DMS114 treated with DMSO at 0.1 percent for 48 hours (cell line): Measurements from ENCODE around the gene ALOXE3.
"Not testable (repeated sequence)": the region's sequence is repeated elsewhere in the genome, so short reads cannot be mapped to it uniquely, and the experiment has no call there.

Experiments
- DNase-seq: peaks from one replicate; lab custom pipeline; 2025; ENCODE audit not compliant: unreplicated experiment; lab: John Stamatoyannopoulos, UW

ALOXE3 gene

GRCh38 chr17:8073627-8074484, 44.5 kb downstream of the ALOXE3 start:
- peak; percentile 11 for DNase-seq

- no peak for DNase-seq
Observed at GRCh38 chr17:8072729-8073461, 45.4 kb downstream of the ALOXE3 start.

GRCh38 chr17:8072341-8072728, 46.0 kb downstream of the ALOXE3 start:
- no peak for DNase-seq

GRCh38 chr17:8071496-8071895, 46.8 kb downstream of the ALOXE3 start:
- DNase-seq = no peak

- DNase-seq = no peak
Observed at GRCh38 chr17:8069587-8069860, 48.8 kb downstream of the ALOXE3 start.

- no peak for DNase-seq
Observed at GRCh38 chr17:8068736-8069586, 49.4 kb downstream of the ALOXE3 start.

- no peak for DNase-seq
Observed at GRCh38 chr17:8067806-8068205, 50.5 kb downstream of the ALOXE3 start.

- DNase-seq = no peak
Observed at GRCh38 chr17:8066841-8067775, 51.2 kb downstream of the ALOXE3 start.

GRCh38 chr17:8064561-8065019, 53.7 kb downstream of the ALOXE3 start:
- no peak for DNase-seq

GRCh38 chr17:8063761-8064534, 54.4 kb downstream of the ALOXE3 start:
- DNase-seq = no peak

GRCh38 chr17:8062807-8063483, 55.4 kb downstream of the ALOXE3 start:
- DNase-seq = no peak

GRCh38 chr17:8062435-8062806, 55.9 kb downstream of the ALOXE3 start:
- no peak for DNase-seq

GRCh38 chr17:8061851-8062250, 56.5 kb downstream of the ALOXE3 start:
- not testable (repeated sequence) for DNase-seq

GRCh38 chr17:8060274-8060673, 58.0 kb downstream of the ALOXE3 start:
- peak; percentile 59 for DNase-seq

GRCh38 chr17:8059131-8059530, 59.2 kb downstream of the ALOXE3 start:
- no peak for DNase-seq

- DNase-seq = peak; percentile 84
Observed at GRCh38 chr17:8057691-8058114, 60.6 kb downstream of the ALOXE3 start.

- no peak for DNase-seq
Observed at GRCh38 chr17:8056976-8057625, 61.2 kb downstream of the ALOXE3 start.

- no peak for DNase-seq
Observed at GRCh38 chr17:8056232-8056975, 61.9 kb downstream of the ALOXE3 start.
